ENCODE measurements around the gene ADAMTS1. TPM values are rescaled to one million over a fixed set of nuclear protein-coding genes. Genes with fewer than 3 reads are reported as not detected.

The ADAMTS1 gene
- total RNA-seq, 1 experiment from 2014 or later = 94.4 TPM

Other genes starting within 250 kb of the ADAMTS1 start
- 7.5 and 12.2 TPM in 2 replicates for gene ADAMTS5, start 121.7 kb upstream of the ADAMTS1 start, total RNA-seq (2014; rRNA removed; shearing (Covaris generic))